ENCODE data around the gene IFTAP.

Gene IFTAP

GRCh38 chr11:36600180-36600579 is 5.9 kb downstream of the IFTAP start:
- DNase-seq: no peak

- DNase-seq: no peak
These were observed 6.9 kb downstream of the IFTAP start for GRCh38 chr11:36601155-36601554.

GRCh38 chr11:36602135-36602534 is 7.8 kb downstream of the IFTAP start:
- DNase-seq: no peak

GRCh38 chr11:36605221-36606216 is 11.2 kb downstream of the IFTAP start:
- no peak for DNase-seq

- DNase-seq: no peak
These were observed 14.3 kb downstream of the IFTAP start for GRCh38 chr11:36608491-36609199.

GRCh38 chr11:36609383-36609782 is 15.1 kb downstream of the IFTAP start:
- no peak for DNase-seq

- DNase-seq: no peak
These were observed 21.5 kb downstream of the IFTAP start for GRCh38 chr11:36615826-36616225.

- no peak for DNase-seq
These were observed 23.5 kb downstream of the IFTAP start for GRCh38 chr11:36617543-36618362.

- no peak for DNase-seq
These were observed 24.2 kb downstream of the IFTAP start for GRCh38 chr11:36618363-36619047.

- no peak for DNase-seq
These were observed 25.2 kb downstream of the IFTAP start for GRCh38 chr11:36619502-36619901.

- no peak for DNase-seq
These were observed 25.9 kb downstream of the IFTAP start for GRCh38 chr11:36620246-36620645.

GRCh38 chr11:36622431-36623136 is 28.3 kb downstream of the IFTAP start:
- DNase-seq: peak; percentile 16

GRCh38 chr11:36623494-36623893 is 29.2 kb downstream of the IFTAP start:
- DNase-seq: no peak

- DNase-seq: no peak
These were observed 32.7 kb downstream of the IFTAP start for GRCh38 chr11:36627006-36627405.

- no peak for DNase-seq
These were observed 33.2 kb downstream of the IFTAP start for GRCh38 chr11:36627471-36627870.

- DNase-seq: no peak
These were observed 33.8 kb downstream of the IFTAP start for GRCh38 chr11:36628141-36628540.

- DNase-seq: no peak
These were observed 34.5 kb downstream of the IFTAP start for GRCh38 chr11:36628765-36629244.

GRCh38 chr11:36631774-36632173 is 37.5 kb downstream of the IFTAP start:
- DNase-seq: no peak

- DNase-seq: no peak
These were observed 41.0 kb downstream of the IFTAP start for GRCh38 chr11:36635066-36635862.

GRCh38 chr11:36638556-36638955 is 44.3 kb downstream of the IFTAP start:
- no peak for DNase-seq
